AG09309 (cell line): Measurements from ENCODE around the gene PANK3.

Experiments
- DNase-seq: peaks from one replicate; pipeline ENCODE4 v3.0.0-alpha.2; 2010; ENCODE audit warnings: low read depth
- H3K4me3 ChIP-seq: 2 replicates; pipeline ENCODE4 v1.5.1; 2011; ENCODE audit warnings: mild to moderate bottlenecking, low read depth, low read length, moderate library complexity; ENCODE audit not compliant: control insufficient read depth
- TF ChIP-seq, protein P1 (sequence below): IDR thresholded peaks from 2 replicates; pipeline ENCODE4 v1.5.1; 2011; ENCODE audit warnings: mild to moderate bottlenecking, low read depth, low read length, inconsistent platforms; ENCODE audit not compliant: insufficient read depth, control insufficient read depth; ENCODE audit errors: missing control alignments

The PANK3 gene

DNA sequence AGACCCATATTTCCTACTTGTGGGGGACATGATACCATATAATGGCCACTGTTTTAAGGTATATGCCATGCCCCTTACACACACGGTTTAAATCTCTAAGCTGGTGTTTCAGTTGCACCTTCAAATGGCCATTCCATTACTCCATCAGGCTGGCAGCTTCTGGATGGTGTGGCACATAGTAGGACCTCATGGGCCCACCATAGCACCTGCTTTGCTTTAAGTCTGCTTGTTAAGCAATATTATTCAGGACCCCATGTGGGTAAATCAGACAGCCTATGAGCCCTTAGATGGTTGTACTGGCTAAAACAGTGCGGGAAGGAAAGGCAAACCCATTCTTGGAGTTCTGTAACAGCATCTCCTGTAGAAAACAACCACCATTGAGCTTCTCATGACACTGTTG is 27.4 kb upstream of the PANK3 start:
- H3K4me3 ChIP-seq, result no peak overlapping the region
- no peak for DNase-seq
- TF ChIP-seq, protein P1, sequence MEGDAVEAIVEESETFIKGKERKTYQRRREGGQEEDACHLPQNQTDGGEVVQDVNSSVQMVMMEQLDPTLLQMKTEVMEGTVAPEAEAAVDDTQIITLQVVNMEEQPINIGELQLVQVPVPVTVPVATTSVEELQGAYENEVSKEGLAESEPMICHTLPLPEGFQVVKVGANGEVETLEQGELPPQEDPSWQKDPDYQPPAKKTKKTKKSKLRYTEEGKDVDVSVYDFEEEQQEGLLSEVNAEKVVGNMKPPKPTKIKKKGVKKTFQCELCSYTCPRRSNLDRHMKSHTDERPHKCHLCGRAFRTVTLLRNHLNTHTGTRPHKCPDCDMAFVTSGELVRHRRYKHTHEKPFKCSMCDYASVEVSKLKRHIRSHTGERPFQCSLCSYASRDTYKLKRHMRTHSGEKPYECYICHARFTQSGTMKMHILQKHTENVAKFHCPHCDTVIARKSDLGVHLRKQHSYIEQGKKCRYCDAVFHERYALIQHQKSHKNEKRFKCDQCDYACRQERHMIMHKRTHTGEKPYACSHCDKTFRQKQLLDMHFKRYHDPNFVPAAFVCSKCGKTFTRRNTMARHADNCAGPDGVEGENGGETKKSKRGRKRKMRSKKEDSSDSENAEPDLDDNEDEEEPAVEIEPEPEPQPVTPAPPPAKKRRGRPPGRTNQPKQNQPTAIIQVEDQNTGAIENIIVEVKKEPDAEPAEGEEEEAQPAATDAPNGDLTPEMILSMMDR, result no peak

DNA sequence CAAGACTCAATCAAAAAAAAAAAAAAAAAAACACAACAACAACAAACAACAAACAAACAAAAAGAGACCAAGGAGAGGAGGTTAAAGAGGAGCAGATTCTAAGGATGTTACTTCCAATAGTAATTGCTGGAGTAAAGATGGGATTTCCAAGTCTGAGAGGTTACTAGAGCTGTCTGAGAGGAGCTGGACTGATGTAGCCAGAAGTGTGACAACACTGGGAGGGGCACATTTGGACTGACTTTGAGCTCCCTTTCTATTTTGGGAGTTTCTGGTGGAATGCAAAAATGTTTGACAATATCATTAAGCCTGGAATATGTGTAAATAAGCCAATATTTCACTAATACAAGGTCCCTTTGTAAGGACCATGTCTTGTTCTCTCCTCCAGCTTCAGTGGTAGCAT is 25.3 kb upstream of the PANK3 start:
- TF ChIP-seq, protein P1, result no peak
- DNase-seq, result no peak

DNA sequence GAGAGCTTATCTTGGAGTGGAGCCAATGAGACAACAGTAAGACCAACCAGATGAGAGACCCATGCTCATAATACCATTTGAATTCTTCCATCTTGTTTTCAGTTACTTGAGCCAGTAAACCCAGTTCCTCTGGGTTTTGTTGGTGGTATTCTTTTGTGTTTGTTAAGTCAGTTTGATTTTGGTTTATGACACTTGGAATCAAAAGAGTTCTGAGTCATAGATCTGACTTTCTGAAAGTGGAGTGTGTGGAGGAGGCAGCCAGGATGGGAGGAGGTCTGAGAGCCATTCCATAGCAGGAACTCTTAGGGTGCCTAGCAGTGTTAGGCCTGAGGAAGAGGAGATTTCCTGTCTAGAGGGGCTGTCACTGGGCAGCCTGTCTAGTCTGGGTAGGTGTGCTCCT is 24.6 kb upstream of the PANK3 start:
- DNase-seq, result no peak
- TF ChIP-seq, protein P1, result no peak
- no peak overlapping the region for H3K4me3 ChIP-seq

More for the DNA sequence above, 25.3 kb upstream of the PANK3 start:
- no peak overlapping the region for H3K4me3 ChIP-seq

DNA sequence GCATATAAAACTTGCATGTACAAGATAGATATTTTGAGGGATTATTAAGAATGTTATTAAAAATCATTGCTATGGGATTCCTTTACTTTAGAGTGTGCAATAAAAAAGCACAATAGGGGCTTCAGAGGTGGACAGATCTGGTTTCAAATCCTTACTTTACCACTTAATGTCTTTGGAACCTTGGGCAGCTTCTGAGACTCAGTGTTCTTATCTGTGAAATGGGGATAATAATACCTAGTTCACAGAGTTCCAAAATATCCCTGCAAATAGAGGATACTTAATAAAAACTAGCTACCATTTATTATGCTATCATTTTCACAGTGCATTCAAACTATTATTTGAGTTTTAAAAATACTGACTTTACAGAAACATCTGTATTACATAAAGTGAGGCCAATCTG is 23.3 kb upstream of the PANK3 start:
- H3K4me3 ChIP-seq, result no peak overlapping the region
- DNase-seq, result no peak
- TF ChIP-seq, protein P1, result no peak

DNA sequence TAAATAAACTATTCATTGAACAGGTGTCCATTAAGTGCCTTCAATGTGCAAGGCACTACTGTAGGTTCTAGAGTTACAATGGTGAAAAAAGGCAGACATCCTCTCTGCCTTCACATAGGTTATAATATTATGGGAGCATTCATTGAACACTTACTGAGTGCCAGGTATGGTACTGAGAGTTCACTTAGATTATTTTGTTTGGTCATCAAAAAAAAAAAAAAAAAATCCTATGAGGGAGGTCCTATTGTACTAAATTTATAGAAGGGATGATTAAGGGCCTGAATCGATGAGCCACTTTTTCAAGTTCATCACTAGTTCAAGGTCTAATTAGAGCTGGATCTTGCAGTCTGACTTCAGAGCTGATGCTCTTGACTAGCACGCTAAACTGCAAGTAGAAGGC is 22.8 kb upstream of the PANK3 start:
- no peak overlapping the region for H3K4me3 ChIP-seq
- DNase-seq, result no peak
- TF ChIP-seq, protein P1, result no peak

DNA sequence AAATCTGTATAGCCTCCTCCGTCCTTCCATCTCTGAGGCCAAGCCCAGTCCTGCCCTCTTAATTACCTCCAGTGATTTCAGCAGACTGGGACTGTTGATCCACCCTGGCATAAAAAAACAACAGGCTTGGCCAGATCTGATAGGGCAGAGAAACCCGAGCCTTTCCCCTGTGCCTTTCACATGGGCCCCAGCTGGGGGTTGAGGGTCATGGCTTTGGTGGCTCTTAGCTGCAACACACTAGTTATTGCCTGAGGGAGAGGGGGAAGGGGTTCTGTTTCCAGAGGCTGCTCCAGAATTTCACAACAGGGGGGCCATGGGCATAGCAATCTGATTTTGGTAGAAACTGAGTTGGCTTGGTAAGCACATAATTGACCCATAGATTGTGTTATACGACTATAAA is 21.2 kb upstream of the PANK3 start:
- TF ChIP-seq, protein P1, result no peak
- H3K4me3 ChIP-seq, result no peak overlapping the region
- no peak for DNase-seq

DNA sequence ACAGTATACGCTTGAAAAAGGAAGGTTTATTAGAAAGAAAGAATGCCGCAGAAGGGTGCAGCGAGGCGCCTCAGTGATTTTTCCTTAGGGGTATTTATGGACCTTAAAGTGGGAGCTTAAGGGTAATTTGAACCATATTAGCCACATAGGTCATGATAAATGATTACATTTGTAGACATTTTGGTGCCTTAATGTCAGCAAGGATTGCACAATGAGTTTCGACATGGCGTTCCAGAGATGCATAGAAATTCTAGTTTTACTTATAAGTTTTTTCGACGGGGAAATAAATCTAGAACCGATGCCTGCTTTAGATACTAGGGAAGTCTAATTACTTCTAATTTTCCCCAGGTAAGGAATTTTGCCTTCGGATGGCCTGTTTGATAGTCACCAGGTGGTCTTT is 20.7 kb upstream of the PANK3 start:
- no peak for DNase-seq
- TF ChIP-seq, protein P1, result no peak
- no peak overlapping the region for H3K4me3 ChIP-seq
